Adrenal gland (tissue), 5 donors: ENCODE measurements around the gene SPATA31D4.

Experiments used
- POLR2A ChIP-seq, 2 donors: fragments of 450-650 bp; IDR thresholded peaks; one replicate each; pipeline ENCODE4 v1.6.1; 2017; ENCODE audit warnings: antibody characterized with exemption in 2 of 2, mild to moderate bottlenecking in 2 of 2, moderate library complexity in 1 of 2
- TF ChIP-seq, protein P1 (sequence below), 6 experiments: fragments of 450-650 bp in 4 of 6; fragments of 200-600 bp in 2 of 6; sonication (generic) in 1 of 6; IDR thresholded peaks; 1 replicate in 5 of 6; 2 replicates in 1 of 6; pipeline versions ENCODE4 v1.5.1 to v1.8.0; 2016 to 2021; ENCODE audit warnings: antibody characterized with exemption in 6 of 6, mild to moderate bottlenecking in 2 of 6, moderate library complexity in 1 of 6
- donor health status: DM: no; HTN: no; CAD: no.

DNA sequence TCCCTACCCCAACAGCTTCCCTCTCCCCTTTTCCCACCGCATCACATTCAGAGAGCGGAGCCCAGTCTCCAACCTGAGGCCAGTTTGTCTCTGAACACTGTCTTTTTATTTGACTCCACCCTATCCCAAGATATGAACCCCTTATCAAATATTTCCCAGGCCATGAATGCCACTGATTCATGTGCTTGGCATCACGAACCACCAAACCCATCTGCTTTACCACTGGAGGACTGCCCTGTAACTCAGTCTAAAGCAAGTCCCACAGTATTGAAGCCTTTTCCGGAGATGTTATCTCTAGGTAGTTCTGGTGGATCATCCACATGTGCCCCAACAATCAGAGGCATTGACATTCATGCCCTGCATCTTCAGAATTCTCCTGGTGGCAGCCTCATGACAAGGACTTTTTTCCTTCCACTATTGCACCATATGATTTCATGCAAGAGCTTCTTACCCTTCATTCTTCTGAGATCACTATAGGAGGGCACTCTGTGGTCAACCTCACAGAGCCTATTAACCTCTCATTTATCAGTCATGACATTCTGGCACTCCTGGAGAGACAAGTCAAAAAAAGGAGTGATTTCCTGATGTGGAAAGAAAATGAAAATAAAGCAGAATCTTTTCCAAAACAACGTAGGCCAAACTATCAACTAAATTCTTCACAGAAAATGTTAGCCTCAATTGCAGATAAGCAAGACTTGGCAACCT lies 12.3 kb upstream of the SPATA31D4 start:
- TF ChIP-seq, protein P1, sequence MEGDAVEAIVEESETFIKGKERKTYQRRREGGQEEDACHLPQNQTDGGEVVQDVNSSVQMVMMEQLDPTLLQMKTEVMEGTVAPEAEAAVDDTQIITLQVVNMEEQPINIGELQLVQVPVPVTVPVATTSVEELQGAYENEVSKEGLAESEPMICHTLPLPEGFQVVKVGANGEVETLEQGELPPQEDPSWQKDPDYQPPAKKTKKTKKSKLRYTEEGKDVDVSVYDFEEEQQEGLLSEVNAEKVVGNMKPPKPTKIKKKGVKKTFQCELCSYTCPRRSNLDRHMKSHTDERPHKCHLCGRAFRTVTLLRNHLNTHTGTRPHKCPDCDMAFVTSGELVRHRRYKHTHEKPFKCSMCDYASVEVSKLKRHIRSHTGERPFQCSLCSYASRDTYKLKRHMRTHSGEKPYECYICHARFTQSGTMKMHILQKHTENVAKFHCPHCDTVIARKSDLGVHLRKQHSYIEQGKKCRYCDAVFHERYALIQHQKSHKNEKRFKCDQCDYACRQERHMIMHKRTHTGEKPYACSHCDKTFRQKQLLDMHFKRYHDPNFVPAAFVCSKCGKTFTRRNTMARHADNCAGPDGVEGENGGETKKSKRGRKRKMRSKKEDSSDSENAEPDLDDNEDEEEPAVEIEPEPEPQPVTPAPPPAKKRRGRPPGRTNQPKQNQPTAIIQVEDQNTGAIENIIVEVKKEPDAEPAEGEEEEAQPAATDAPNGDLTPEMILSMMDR (IDR thresholded peaks at IDR 0.05) = no peak
- no peak for TF ChIP-seq POLR2A (IDR thresholded peaks at IDR 0.05)
